Activated CD4-positive, alpha-beta T cell treated with anti-CD3 and anti-CD28 coated beads for 48 hours (primary cell): ENCODE data around the gene MLLT3.
A peak's percentile ranks its signal among the peaks of the same experiment; 100 is the strongest.

Source experiments
- DNase-seq: peaks from one replicate; pipeline ENCODE4 v3.0.0-alpha.2; 2020

The MLLT3 gene

DNA sequence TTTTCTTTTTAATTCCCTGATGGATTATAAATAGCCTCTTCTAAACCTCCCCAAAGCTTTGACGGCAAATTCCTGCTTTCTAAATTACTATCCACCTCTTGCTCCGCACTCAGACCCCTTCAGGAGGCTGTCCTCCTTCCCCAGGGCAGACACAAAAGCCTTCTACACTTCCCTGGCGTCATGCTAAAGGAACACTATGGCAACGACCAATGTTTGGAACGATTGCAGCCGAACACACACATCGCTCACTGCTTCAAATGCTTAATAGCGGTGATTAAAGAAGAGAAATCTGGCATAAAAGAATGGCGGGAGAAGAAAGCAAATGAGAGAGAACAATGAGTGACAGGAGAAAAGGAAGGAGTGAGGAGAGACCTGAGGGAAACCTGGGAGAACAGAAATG, 297.3 kb downstream of the MLLT3 start:
- no peak for DNase-seq

- DNase-seq, result no peak
Observed at GRCh38 chr9:20322212-20322611, 300.1 kb downstream of the MLLT3 start.

- peak; percentile 50 for DNase-seq
Observed at GRCh38 chr9:20321423-20322082, 300.7 kb downstream of the MLLT3 start.

- no peak for DNase-seq
Observed at GRCh38 chr9:20320921-20321320, 301.4 kb downstream of the MLLT3 start.

- DNase-seq, result peak; percentile 46
Observed at GRCh38 chr9:20319641-20320337, 302.5 kb downstream of the MLLT3 start.

- DNase-seq, result no peak
Observed at GRCh38 chr9:20319241-20319640, 303.1 kb downstream of the MLLT3 start.

DNA sequence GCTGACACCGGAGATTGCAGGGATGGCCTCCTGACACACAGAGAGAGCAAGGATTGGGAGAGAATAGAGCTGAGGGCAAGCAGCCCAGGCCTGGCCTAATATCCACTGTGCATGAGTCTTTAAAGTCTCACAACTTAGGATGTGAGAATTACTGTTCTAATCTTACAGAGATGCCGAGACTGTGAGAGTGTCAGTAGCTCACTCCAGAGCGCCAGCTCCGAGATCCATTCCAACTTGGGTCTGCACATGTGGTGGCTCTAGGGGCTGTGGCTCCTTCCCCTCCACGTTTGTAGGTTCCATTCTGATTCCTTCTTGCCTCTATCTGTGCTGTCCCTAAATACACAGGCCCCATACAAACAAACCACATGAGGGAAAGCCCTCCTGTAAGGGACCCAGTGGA, 304.6 kb downstream of the MLLT3 start:
- DNase-seq, result no peak

DNA sequence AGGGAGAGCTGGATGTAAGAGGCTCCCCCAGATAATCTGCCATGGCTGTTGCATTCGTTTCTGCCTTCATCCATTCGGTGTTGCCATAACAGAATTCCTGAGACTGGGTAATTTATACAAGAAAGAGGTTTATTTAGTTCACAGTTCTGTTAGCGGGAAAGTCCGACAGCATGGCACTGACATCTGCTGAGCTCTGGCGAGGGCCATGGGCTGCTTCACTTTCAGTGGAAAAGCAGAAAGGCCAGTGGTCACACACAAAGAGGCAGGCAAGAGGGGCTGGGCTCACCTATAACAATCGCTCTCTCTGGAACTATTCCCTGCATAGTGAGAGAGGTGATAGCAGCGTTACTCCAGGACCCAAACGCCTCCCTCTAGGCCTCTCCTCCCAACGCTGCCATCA, 305.9 kb downstream of the MLLT3 start:
- no peak for DNase-seq

- DNase-seq, result peak; percentile 37
Observed at GRCh38 chr9:20315677-20316076, 306.6 kb downstream of the MLLT3 start.

GRCh38 chr9:20314981-20315380, 307.3 kb downstream of the MLLT3 start:
- peak; percentile 11 for DNase-seq

GRCh38 chr9:20313415-20313814, 308.9 kb downstream of the MLLT3 start:
- DNase-seq, result no peak

DNA sequence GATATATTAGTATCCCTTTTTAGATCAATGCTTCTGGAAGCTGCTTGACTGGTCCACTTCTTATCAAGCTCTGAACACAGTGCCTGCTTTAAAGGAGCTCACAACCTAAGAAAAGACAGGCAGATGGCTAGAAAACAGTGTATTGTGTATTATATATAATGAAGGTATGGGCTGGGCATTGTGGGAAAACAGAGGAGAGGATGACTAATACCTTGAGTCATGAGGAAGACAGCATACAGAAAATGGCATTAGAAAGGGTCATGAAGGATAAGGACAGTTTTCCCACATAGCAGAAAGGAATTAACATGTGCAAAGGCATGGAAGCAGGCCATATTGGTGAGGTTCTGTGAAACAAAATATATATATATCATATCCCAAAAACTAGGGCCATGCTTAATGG, 309.6 kb downstream of the MLLT3 start:
- DNase-seq, result no peak

DNA sequence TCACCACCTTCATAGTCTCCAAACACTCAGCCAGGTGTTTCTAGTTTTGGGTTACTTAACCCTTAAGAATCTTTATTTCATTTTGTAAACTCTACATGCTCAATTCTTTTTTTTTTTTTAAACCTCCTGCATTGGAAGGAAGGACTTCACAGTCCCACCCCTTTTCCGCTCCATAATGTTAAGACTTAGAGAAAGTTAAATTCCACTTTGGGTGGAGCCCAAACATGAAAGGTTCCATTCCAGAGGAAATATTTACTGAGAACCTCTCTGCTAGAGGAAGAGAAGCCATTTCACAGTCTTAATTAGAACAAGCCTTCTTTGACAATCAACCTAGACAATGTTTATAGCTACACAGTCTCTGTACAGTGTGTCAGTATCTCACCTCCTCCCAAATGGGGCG, 312.3 kb downstream of the MLLT3 start:
- DNase-seq, result no peak

- DNase-seq, result no peak
Observed at GRCh38 chr9:20309124-20309523, 313.2 kb downstream of the MLLT3 start.

DNA sequence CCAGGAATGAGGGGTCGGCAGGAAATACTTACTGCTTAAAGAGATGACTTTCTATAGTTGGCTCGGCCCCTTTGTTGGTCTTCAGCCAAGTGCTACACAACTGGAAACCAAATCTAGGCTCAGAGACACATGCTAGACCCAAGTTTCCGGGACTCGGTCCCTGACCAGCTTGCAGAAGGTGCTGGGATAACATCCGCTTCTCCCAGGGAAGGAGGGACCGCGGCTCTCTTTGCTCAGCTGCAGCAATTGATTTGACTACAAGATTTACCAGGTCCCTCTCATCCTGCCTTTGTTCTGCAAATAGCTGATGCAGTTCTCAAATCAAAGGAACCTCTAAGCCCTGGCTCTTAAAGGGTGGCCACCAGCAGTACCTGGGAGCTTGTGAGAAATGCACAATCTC, 314.7 kb downstream of the MLLT3 start:
- no peak for DNase-seq

DNA sequence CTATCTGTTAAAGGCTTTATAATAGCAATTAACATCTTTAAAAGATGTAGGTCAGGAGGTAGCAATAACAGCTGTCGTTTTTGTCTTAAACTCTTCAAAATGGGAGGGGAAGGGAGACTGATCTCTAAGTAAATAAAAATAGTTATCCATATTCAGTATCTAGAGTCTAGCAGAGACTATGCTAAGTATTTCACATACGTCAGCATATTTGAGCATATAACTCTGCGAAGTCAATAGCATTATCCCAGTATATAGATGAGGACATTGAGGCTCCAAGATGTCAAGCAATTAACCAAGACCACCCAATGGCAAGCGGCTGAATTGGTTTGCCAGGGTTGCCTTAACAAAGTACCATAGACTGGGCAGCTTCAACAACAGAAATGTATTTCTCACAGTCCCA, 316.8 kb downstream of the MLLT3 start:
- no peak for DNase-seq

GRCh38 chr9:20303996-20304395, 318.3 kb downstream of the MLLT3 start:
- no peak for DNase-seq

DNA sequence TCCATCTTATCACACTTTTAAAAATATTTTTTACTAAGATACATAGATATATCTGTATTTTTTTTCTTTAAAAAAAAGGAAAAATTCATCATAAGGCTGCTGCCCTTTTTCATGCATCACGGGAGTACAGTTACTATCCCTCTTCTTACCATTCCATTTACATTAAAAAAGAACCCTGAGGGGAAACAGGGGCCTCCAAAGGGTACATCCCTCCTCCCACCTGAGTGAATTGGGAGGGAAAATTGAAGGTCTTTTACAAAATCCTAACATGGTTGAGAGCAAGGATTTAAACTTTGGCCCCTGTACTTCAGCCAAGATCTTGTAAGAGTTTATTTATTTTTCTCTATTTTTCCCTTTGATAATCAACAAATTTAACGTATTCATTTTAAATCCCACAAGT, 319.2 kb downstream of the MLLT3 start:
- no peak for DNase-seq

DNA sequence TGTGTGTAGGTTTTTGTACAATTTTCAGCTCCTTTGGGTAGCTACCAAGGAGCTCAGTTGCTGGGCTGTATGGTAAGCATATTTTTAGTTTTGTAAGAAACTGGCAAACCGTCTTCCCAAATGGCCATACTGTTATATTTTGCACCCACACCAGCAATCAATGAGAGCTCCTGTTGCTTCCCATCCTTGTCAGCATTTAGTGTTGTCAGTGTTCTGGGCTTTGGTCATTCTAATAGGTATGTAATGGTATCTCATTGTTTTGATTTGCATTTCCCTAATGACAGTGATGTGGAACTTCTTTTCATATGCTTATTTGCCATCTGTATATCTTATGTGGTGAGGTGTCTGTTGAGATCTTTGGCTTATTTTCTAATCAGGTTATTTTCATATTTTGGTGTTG, 320.1 kb downstream of the MLLT3 start:
- DNase-seq, result no peak

- DNase-seq, result no peak
Observed at GRCh38 chr9:20300430-20301115, 321.7 kb downstream of the MLLT3 start.

- DNase-seq, result no peak
Observed at GRCh38 chr9:20297646-20298084, 324.6 kb downstream of the MLLT3 start.

- no peak for DNase-seq
Observed at GRCh38 chr9:20295555-20295954, 326.7 kb downstream of the MLLT3 start.

DNA sequence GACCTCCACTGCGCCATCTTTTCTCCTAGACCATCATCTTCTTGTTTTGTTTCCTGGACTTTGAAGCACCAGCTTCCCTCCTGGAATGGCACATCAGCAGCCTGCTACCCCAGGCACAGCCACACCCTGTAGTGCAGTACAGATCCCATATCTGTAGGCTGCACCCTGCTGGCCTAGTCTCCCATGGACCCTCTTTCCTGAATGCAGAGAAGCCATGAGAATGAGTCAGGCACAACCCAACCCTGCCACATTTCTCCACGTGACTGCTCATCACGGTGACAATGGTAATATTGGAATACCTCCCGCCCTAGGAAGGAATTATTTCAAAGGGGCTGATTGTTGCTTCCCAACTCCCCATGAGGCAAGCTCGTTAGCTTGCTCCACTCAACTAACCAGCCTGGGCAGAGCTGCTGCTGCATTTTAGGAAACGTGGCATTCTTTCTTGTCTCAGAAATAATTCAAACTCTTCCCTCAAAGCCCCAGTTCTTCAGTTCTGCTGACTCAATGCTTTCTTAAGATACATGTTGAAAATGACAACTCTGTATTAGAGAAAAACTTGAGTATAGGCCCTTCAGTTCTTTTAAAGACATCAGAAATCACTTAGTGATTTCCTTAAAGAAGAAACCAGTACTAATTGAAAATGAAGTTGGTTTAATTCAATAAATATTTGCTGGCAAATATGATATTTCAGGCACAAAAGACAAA, 328.1 kb downstream of the MLLT3 start:
- DNase-seq, result no peak

DNA sequence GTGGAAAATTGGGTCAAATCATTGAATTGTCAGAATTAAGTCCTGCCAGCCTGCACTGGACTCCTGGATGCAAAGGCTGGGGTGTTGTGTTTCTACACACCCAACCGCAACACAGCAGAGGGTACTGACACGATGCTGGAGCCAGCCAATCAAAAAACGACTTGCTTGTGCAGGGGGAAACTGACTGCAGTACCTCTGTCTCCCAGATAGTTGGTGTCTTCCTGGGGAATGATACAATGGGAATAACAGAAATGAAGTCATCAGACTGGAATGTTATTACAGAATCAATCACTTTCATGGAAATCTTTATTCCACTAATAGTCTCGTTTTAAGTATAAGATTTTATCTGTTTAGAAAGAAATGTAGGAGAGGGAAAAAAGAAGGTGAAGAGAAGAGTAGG, 330.3 kb downstream of the MLLT3 start:
- no peak for DNase-seq
